PC-3 (cell line): Measurements from ENCODE around the gene REC8. TPM values are rescaled to one million over a fixed set of nuclear protein-coding genes. Genes with fewer than 3 reads are reported as not detected.

Experiments
- ATAC-seq: fragments of 200-7000 bp; cut with Tn5 transposase; 2 replicates; pipeline ENCODE4 v1.9.1; 2020; ENCODE audit warnings: mild to moderate bottlenecking, moderate library complexity
- BruUV-seq: library from RNA; stranded (reverse); fragments of 400-500 nt; replicated peaks from 2 replicates; lab custom pipeline; 2021; lab: Mats Ljungman, UMichigan
- CTCF ChIA-PET: fragments of 300-600 bp; sonication (Branson Sonifier 250); formaldehyde crosslinking; loops from one replicate; lab custom pipeline; 2022; ENCODE audit warnings: antibody characterized with exemption; lab: Charles Lee
- POLR2A ChIA-PET: fragments of 300-600 bp; sonication (Branson Sonifier 250); formaldehyde crosslinking; loops from one replicate; lab custom pipeline; 2022; ENCODE audit warnings: antibody characterized with exemption; ENCODE audit not compliant: unreplicated experiment; lab: Charles Lee
- DNase-seq: peaks from one replicate; pipeline ENCODE4 v3.0.0-alpha.2; 2015
- H2AFZ ChIP-seq: fragments of 300-600 bp; sonication (generic); 2 replicates; pipeline ENCODE4 v1.6.0; 2016; ENCODE audit warnings: antibody characterized with exemption, low read length
- H3F3A ChIP-seq: fragments of 300-600 bp; sonication (generic); one replicate; pipeline ENCODE4 v1.6.0; 2017; ENCODE audit warnings: antibody characterized with exemption, low read length, control low read depth, mild to moderate bottlenecking; ENCODE audit not compliant: unreplicated experiment
- H3K27ac ChIP-seq: fragments of 300-600 bp; sonication (generic); 2 replicates; pipeline ENCODE4 v1.5.1; 2016; ENCODE audit warnings: mild to moderate bottlenecking, low read length
- H3K27me3 ChIP-seq: fragments of 300-600 bp; sonication (generic); 2 replicates; pipeline ENCODE4 v1.6.1; 2016; ENCODE audit warnings: low read length, mixed read lengths
- H3K36me3 ChIP-seq: fragments of 300-600 bp; sonication (generic); 2 replicates; pipeline ENCODE4 v1.6.1; 2016; ENCODE audit warnings: low read depth, mixed run types, low read length, mixed read lengths
- H3K4me1 ChIP-seq: fragments of 300-600 bp; sonication (generic); 2 replicates; pipeline ENCODE4 v1.5.1; 2016; ENCODE audit warnings: low read length; ENCODE audit not compliant: insufficient read depth
- H3K4me2 ChIP-seq: fragments of 300-600 bp; sonication (generic); 2 replicates; pipeline ENCODE4 v1.6.0; 2016; ENCODE audit warnings: low read length
- H3K4me3 ChIP-seq: fragments of 300-600 bp; sonication (generic); 2 replicates; pipeline ENCODE4 v1.5.1; 2016; ENCODE audit warnings: mild to moderate bottlenecking, low read length, mixed read lengths
- H3K79me2 ChIP-seq: fragments of 300-600 bp; sonication (generic); 2 replicates; pipeline ENCODE4 v1.6.1; 2017; ENCODE audit warnings: low read length, mixed read lengths
- H3K9ac ChIP-seq: fragments of 300-600 bp; sonication (generic); 2 replicates; pipeline ENCODE4 v1.6.0; 2016; ENCODE audit warnings: mild to moderate bottlenecking, low read length
- H3K9me2 ChIP-seq: fragments of 300-600 bp; sonication (generic); replicated peaks from 2 replicates; pipeline ENCODE4 v1.6.1; 2016; ENCODE audit warnings: mixed run types, low read length, mixed read lengths
- H3K9me3 ChIP-seq: fragments of 300-600 bp; sonication (generic); 2 replicates; pipeline ENCODE4 v1.6.1; 2016; ENCODE audit warnings: low read length, mixed read lengths
- H4K20me1 ChIP-seq: fragments of 300-600 bp; sonication (generic); 2 replicates; pipeline ENCODE4 v1.6.1; 2016; ENCODE audit warnings: low read length, mixed read lengths
- CTCF ChIP-seq: fragments of 300-600 bp; sonication (generic); conservative IDR thresholded peaks from 2 replicates; pipeline ENCODE4 v1.5.1; 2017; ENCODE audit warnings: antibody characterized with exemption, low read depth, mild to moderate bottlenecking, low read length
- EZH2 ChIP-seq: fragments of 300-600 bp; sonication (generic); IDR thresholded peaks from one replicate; pipeline ENCODE4 v1.6.1; 2017; ENCODE audit warnings: antibody characterized with exemption, mild to moderate bottlenecking, low read length; ENCODE audit not compliant: unreplicated experiment
- EZH2phosphoT487 ChIP-seq: fragments of 300-600 bp; sonication (generic); IDR thresholded peaks from 2 replicates; pipeline ENCODE4 v1.6.1; 2018; ENCODE audit warnings: mild to moderate bottlenecking, antibody characterized with exemption, low read length, borderline replicate concordance
- intact Hi-C: fragments of 100-400 bp; cut with micrococcal nuclease; formaldehyde crosslinking; loops from 2 replicates; pipeline ENCODE4 v1.9.0; 2023
- total RNA-seq: library from RNA; depleted of rRNA; stranded (reverse); fragments of >200 nt; gene quantifications from 2 replicates; pipeline ENCODE4 v1.2.3, GENCODE V29; 2014

The REC8 gene
- total RNA-seq, 1 experiment from 2014 or later: 1.9 TPM

- Histone ChIP-seq H4K20me1 (no peaks in the 10 kb centered on the region), H2AFZ (peak overlapping the region; percentile 93), H3K9me2 (no peaks in the 10 kb centered on the region), H3K4me3 (peak overlapping the region; percentile 95), H3K9ac (peak overlapping the region; percentile 27; the same call in 1 of the 2 replicates), H3K4me1 (peaks cover 23% of the 10 kb centered on the region), H3F3A (no peaks in the 10 kb centered on the region), H3K27me3 (no peaks in the 10 kb centered on the region), H3K9me3 (no peaks in the 10 kb centered on the region), H3K4me2 (peak overlapping the region; percentile 93), H3K27ac (no peak overlapping the region), H3K36me3 (peaks cover 17% of the 10 kb centered on the region; the same call in 1 of the 2 replicates), H3K79me2 (peaks cover 31% of the 10 kb centered on the region)
- intact Hi-C loops: no loop called here
- no TSS peak for BruUV-seq
- no peak for DNase-seq
- ChIA-PET POLR2A (interaction anchor here (1.4 to 2.0 kb wide), 2 partner anchors 11 to 21 kb away, joined by 14 read pairs; partner anchors contain the start of genes DCAF11, NRL and RNF31), CTCF (interaction anchor here (1.0 to 1.2 kb wide), 2 partner anchors 21 to 27 kb away, joined by 4 to 6 read pairs; partner anchors contain the start of genes DCAF11 and NRL)
- no peak; the same call in 1 of the 2 replicates for ATAC-seq
- TF ChIP-seq CTCF: no peak
- no peak for TF ChIP-seq EZH2phosphoT487
- no peak for TF ChIP-seq EZH2
These were observed 36.4 kb upstream of the REC8 start for GRCh38 chr14:24135584-24135833.

- H3K9me2 ChIP-seq: no peaks in the 10 kb centered on the region
- H2AFZ ChIP-seq: peak within 1 kb of the TSS; percentile 93
- H3K36me3 ChIP-seq: peaks cover 17% of the 10 kb centered on the region; the same call in 1 of the 2 replicates
- peak within 1 kb of the TSS; percentile 95 for H3K4me3 ChIP-seq
- ChIA-PET CTCF (interaction anchor here (0.6 to 1.2 kb wide), 4 partner anchors 22 to 196 kb away, joined by 4 to 8 read pairs (median 5); partner anchors contain the start of genes DCAF11, IRF9 and NRL), POLR2A (interaction anchor here (0.5 to 2.0 kb wide), 4 partner anchors 11 to 1082 kb away, joined by 4 to 14 read pairs (median 9); partner anchors contain the start of genes DCAF11, NRL and RNF31)
- peaks cover 23% of the 10 kb centered on the region for H3K4me1 ChIP-seq
- intact Hi-C loops: loop anchor here (1.0 kb wide), 1 partner anchor 21 kb away; no protein-coding TSS in a partner anchor
- H3K9ac ChIP-seq: peak within 1 kb of the TSS; percentile 80
- peak within 1 kb of the TSS; percentile 93 for H3K4me2 ChIP-seq
- H3K27me3 ChIP-seq: no peaks in the 10 kb centered on the region
- no peaks in the 10 kb centered on the region for H3K9me3 ChIP-seq
- peak; percentile 90 for DNase-seq
- BruUV-seq: no TSS peak
- no peaks in the 10 kb centered on the region for H3F3A ChIP-seq
- peaks cover 37% of the 10 kb centered on the region for H3K79me2 ChIP-seq
- ATAC-seq: peak; percentile 86
- no peak within 1 kb of the TSS for H3K27ac ChIP-seq
- no peaks in the 10 kb centered on the region for H4K20me1 ChIP-seq
- TF ChIP-seq CTCF (no peak), EZH2phosphoT487 (no peak), EZH2 (no peak)
These were observed 35.8 kb upstream of the REC8 start, which contains the start of gene PSME1 for GRCh38 chr14:24135834-24136683. TSS of gene PSME1 (plus strand) at chr14:24136194. CDS start at chr14:24136263, 69 bp downstream.
